H1 (cell line): ENCODE results near the gene TMEM82. TPM values are rescaled to one million over a fixed set of nuclear protein-coding genes. Genes with fewer than 3 reads are reported as not detected.

ENCODE experiments used
- CTCF ChIA-PET: fragments of 300-600 bp; sonication (Branson Sonifier 250); formaldehyde crosslinking; loops from one replicate; lab custom pipeline; 2021; ENCODE audit not compliant: partially characterized antibody; lab: Charles Lee
- POLR2A ChIA-PET: fragments of 300-600 bp; sonication (Branson Sonifier 250); formaldehyde crosslinking; loops from one replicate; lab custom pipeline; 2021; ENCODE audit warnings: inconsistent platforms; ENCODE audit not compliant: partially characterized antibody; lab: Charles Lee
- DNase-seq, 2 experiments: peaks; one replicate each; pipeline versions ENCODE4 v3.0.0 to v3.0.0-alpha.2; 2010 to 2022; ENCODE audit warnings: low spot score in 2 of 2, low read depth in 1 of 2, mixed read lengths in 1 of 2
- FAIRE-seq: peaks from 2 replicates; lab custom pipeline; 2011; peaks lifted over from hg19 to GRCh38; lab: Jason Lieb, UNC
- H2AFZ ChIP-seq: 2 replicates; pipeline ENCODE4 v1.8.1; 2012; ENCODE audit warnings: low read length, inconsistent platforms
- H2AK5ac ChIP-seq: 2 replicates; pipeline ENCODE4 v1.6.1; 2013; ENCODE audit warnings: low read depth, low read length
- H2BK120ac ChIP-seq: replicated peaks from 2 replicates; pipeline ENCODE3; 2013; ENCODE audit warnings: low read depth, low read length, inconsistent platforms
- H2BK12ac ChIP-seq: 2 replicates; pipeline ENCODE4 v1.6.1; 2013; ENCODE audit warnings: low read depth, low read length
- H2BK15ac ChIP-seq: 2 replicates; pipeline ENCODE4 v1.6.1; 2013; ENCODE audit warnings: low read length
- H2BK20ac ChIP-seq: 2 replicates; pipeline ENCODE4 v1.6.1; 2013; ENCODE audit warnings: low read length
- H2BK5ac ChIP-seq: 2 replicates; pipeline ENCODE4 v1.6.1; 2013; ENCODE audit warnings: low read depth, low read length
- H3K14ac ChIP-seq: 2 replicates; pipeline ENCODE4 v1.6.1; 2013; ENCODE audit warnings: inconsistent platforms; ENCODE audit not compliant: insufficient read length
- H3K18ac ChIP-seq: 2 replicates; pipeline ENCODE4 v1.6.1; 2013; ENCODE audit warnings: low read length; ENCODE audit errors: extremely low read depth
- H3K23ac ChIP-seq: 2 replicates; pipeline ENCODE4 v1.6.1; 2013; ENCODE audit warnings: inconsistent platforms; ENCODE audit not compliant: insufficient read length
- H3K23me2 ChIP-seq: 2 replicates; pipeline ENCODE4 v1.6.1; 2013; ENCODE audit warnings: low read depth, low read length
- H3K27ac ChIP-seq: 2 replicates; pipeline ENCODE4 v1.6.1; 2011; ENCODE audit warnings: low read depth, low read length, inconsistent platforms
- H3K27me3 ChIP-seq, 4 experiments: replicated peaks in 1 of 4; 1 replicate in 1 of 4; 2 replicates in 3 of 4; pipeline versions ENCODE4 v1.6.1 to v1.8.1; 2011 to 2013; ENCODE audit warnings: low read length in 3 of 4, mild to moderate bottlenecking in 3 of 4, inconsistent platforms in 2 of 4, mixed read lengths in 2 of 4, moderate library complexity in 1 of 4; ENCODE audit not compliant: control insufficient read depth in 3 of 4, insufficient read depth in 3 of 4; ENCODE audit errors: extremely low read depth in 1 of 4
- H3K36me3 ChIP-seq, 4 experiments: 2 replicates each; pipeline versions ENCODE4 v1.6.1 to v1.8.1; 2011 to 2013; ENCODE audit warnings: mild to moderate bottlenecking in 4 of 4, low read length in 3 of 4, moderate library complexity in 2 of 4, control low read depth in 1 of 4, inconsistent platforms in 1 of 4; ENCODE audit not compliant: insufficient read depth in 4 of 4, control insufficient read depth in 2 of 4
- H3K4ac ChIP-seq: replicated peaks from 2 replicates; pipeline ENCODE3; 2013; ENCODE audit warnings: low read length, low read depth, mixed read lengths, inconsistent platforms; ENCODE audit not compliant: insufficient read length
- H3K4me1 ChIP-seq, 4 experiments: replicated peaks in 1 of 4; 1 replicate in 1 of 4; 2 replicates in 3 of 4; pipeline versions ENCODE4 v1.6.1 to v1.8.1; 2011 to 2013; ENCODE audit warnings: low read length in 3 of 4, inconsistent platforms in 2 of 4, mixed read lengths in 1 of 4; ENCODE audit not compliant: insufficient read depth in 4 of 4, control insufficient read depth in 3 of 4
- H3K4me2 ChIP-seq, 2 experiments: 2 replicates each; pipeline versions ENCODE4 v1.6.1 to v1.8.1; 2011 to 2013; ENCODE audit warnings: low read depth in 2 of 2, low read length in 2 of 2, control low read depth in 1 of 2, inconsistent platforms in 1 of 2, mild to moderate bottlenecking in 1 of 2; ENCODE audit not compliant: insufficient read depth in 1 of 2
- H3K4me3 ChIP-seq, 4 experiments: fragments of 200-600, 300-600 bp in 1 of 4; sonication (generic), shearing (Covaris generic), sonication (Bioruptor Twin) in 1 of 4; 2 replicates each; pipeline versions ENCODE4 v1.5.1 to v1.8.1; 2011 to 2016; ENCODE audit warnings: low read length in 4 of 4, low read depth in 3 of 4, control low read depth in 2 of 4, inconsistent platforms in 2 of 4, mild to moderate bottlenecking in 2 of 4, mixed read lengths in 1 of 4, moderate library complexity in 1 of 4; ENCODE audit not compliant: insufficient read depth in 2 of 4; ENCODE audit errors: extremely low read depth in 1 of 4
- H3K56ac ChIP-seq: replicated peaks from 2 replicates; pipeline ENCODE3; 2013; ENCODE audit warnings: low read depth, mild to moderate bottlenecking, mixed read lengths, low read length, inconsistent platforms; ENCODE audit not compliant: insufficient read length
- H3K79me1 ChIP-seq: 2 replicates; pipeline ENCODE4 v1.6.1; 2013; ENCODE audit warnings: low read depth, low read length, control low read depth
- H3K79me2 ChIP-seq, 2 experiments: 2 replicates each; pipeline versions ENCODE4 v1.6.1 to v1.8.1; 2012 to 2013; ENCODE audit warnings: low read length in 2 of 2, mild to moderate bottlenecking in 2 of 2, inconsistent platforms in 1 of 2; ENCODE audit not compliant: insufficient read depth in 2 of 2, control insufficient read depth in 1 of 2
- H3K9ac ChIP-seq, 4 experiments: replicated peaks in 1 of 4; 1 replicate in 1 of 4; 2 replicates in 3 of 4; pipeline versions ENCODE4 v1.6.1 to v1.8.1; 2011 to 2013; ENCODE audit warnings: low read depth in 3 of 4, low read length in 3 of 4, control low read depth in 2 of 4, mild to moderate bottlenecking in 2 of 4, moderate library complexity in 2 of 4, inconsistent platforms in 1 of 4; ENCODE audit errors: extremely low read depth in 1 of 4
- H3K9me3 ChIP-seq, 2 experiments: 2 replicates each; pipeline versions ENCODE4 v1.6.1 to v1.8.1; 2012 to 2013; ENCODE audit warnings: mild to moderate bottlenecking in 2 of 2, moderate library complexity in 2 of 2, control low read depth in 1 of 2, inconsistent platforms in 1 of 2, low read depth in 1 of 2, low read length in 1 of 2, mixed read lengths in 1 of 2; ENCODE audit not compliant: insufficient read depth in 2 of 2
- H4K20me1 ChIP-seq, 2 experiments: replicated peaks in 1 of 2; 2 replicates each; pipeline versions ENCODE3 to v1.8.1; 2011 to 2013; ENCODE audit warnings: inconsistent platforms in 2 of 2, low read length in 2 of 2, mild to moderate bottlenecking in 1 of 2; ENCODE audit not compliant: insufficient read depth in 2 of 2, control insufficient read depth in 1 of 2
- H4K5ac ChIP-seq: 2 replicates; pipeline ENCODE4 v1.6.1; 2013; ENCODE audit warnings: low read length, low read depth, mixed read lengths, inconsistent platforms; ENCODE audit not compliant: insufficient read length
- H4K8ac ChIP-seq: 2 replicates; pipeline ENCODE4 v1.8.0; 2013; ENCODE audit warnings: mild to moderate bottlenecking, moderate library complexity, low read length, inconsistent platforms; ENCODE audit not compliant: insufficient read depth; ENCODE audit errors: extremely low read depth
- H4K91ac ChIP-seq: replicated peaks from 2 replicates; pipeline ENCODE3; 2013; ENCODE audit warnings: low read length, mixed read lengths, inconsistent platforms; ENCODE audit not compliant: insufficient read length
- ATF2 ChIP-seq: IDR thresholded peaks from 2 replicates; pipeline ENCODE4 v1.6.1; 2012; ENCODE audit warnings: low read length, inconsistent platforms
- BCL11A ChIP-seq, 2 experiments: IDR thresholded peaks; one replicate each; pipeline ENCODE4 v1.6.1; 2011; ENCODE audit warnings: low read depth in 2 of 2, low read length in 2 of 2, mild to moderate bottlenecking in 2 of 2
- GTF2F1 ChIP-seq: IDR thresholded peaks from 2 replicates; pipeline ENCODE4 v1.6.1; 2012; ENCODE audit warnings: low read depth, low read length, improper control_type of control experiment, borderline replicate concordance
- HDAC6 ChIP-seq: IDR thresholded peaks from one replicate; pipeline ENCODE4 v1.7.1; 2012; ENCODE audit warnings: low read depth, mild to moderate bottlenecking, inconsistent platforms, low read length, moderate library complexity
- KDM1A ChIP-seq: fragments of 200-600, 300-600 bp; sonication (generic); IDR thresholded peaks from 2 replicates; pipeline ENCODE4 v1.7.1; 2016; ENCODE audit warnings: mild to moderate bottlenecking, low read length, borderline replicate concordance
- NANOG ChIP-seq: IDR thresholded peaks from 2 replicates; pipeline ENCODE4 v1.6.1; 2011; ENCODE audit warnings: low read length, low read depth, mild to moderate bottlenecking, inconsistent platforms; ENCODE audit not compliant: insufficient read depth, poor library complexity, severe bottlenecking
- RXRA ChIP-seq: IDR thresholded peaks from 2 replicates; pipeline ENCODE4 v1.6.1; 2011; ENCODE audit warnings: low read depth, mild to moderate bottlenecking, low read length, moderate library complexity; ENCODE audit not compliant: insufficient read depth
- SP4 ChIP-seq: IDR thresholded peaks from 2 replicates; pipeline ENCODE4 v1.6.1; 2012; ENCODE audit warnings: low read length, inconsistent platforms
- YY1 ChIP-seq: IDR thresholded peaks from 2 replicates; pipeline ENCODE4 v1.6.1; 2011; ENCODE audit warnings: low read depth, mild to moderate bottlenecking, low read length
- WGBS, 2 experiments: shearing (Covaris generic) in 1 of 2; methylation state at CpG; one replicate each; pipeline versions ENCODE4 v1.1.6 to v1.1.7; 2013 to 2015; ENCODE audit warnings: low lambda C conversion rate in 2 of 2, mixed read lengths in 2 of 2, inconsistent platforms in 1 of 2, low coverage in 1 of 2, missing lambda C conversion rate in 1 of 2; ENCODE audit not compliant: insufficient replicate concordance in 2 of 2, insufficient coverage in 1 of 2, insufficient read length in 1 of 2; ENCODE audit errors: extremely low coverage in 1 of 2, missing lambda C conversion rate in 1 of 2; 5-methylcytosine and 5-hydroxymethylcytosine counted together
- polyA plus RNA-seq, 7 experiments: library from polyadenylated mRNA; depleted of rRNA in 3 of 7; stranded (reverse) in 5 of 7; unstranded in 2 of 7; fragments of >200 nt in 5 of 7; fragments of 200-250 nt in 2 of 7; gene quantifications; 1 replicate in 5 of 7; 2 replicates in 1 of 7; 4 replicates in 1 of 7; pipeline versions ENCODE4 v1.2.1 to v1.2.3, GENCODE V29; 2011 to 2013; ENCODE audit warnings: missing spikeins in 2 of 7, mixed read lengths in 2 of 7
- total RNA-seq: library from RNA; stranded (reverse); fragmentation: NEBNext Ultra II Directional; extraction: Animal tissue kit (Norgen Biotek cat#: 25700); gene quantifications from 2 replicates; pipeline ENCODE4 v1.2.1, GENCODE V29; 2021

TMEM82 gene
- total and polyA plus RNA-seq, 2 of the 8 experiments (the other 6 are each of a cell fraction or from before 2014, with no cell fraction given), result 0.32 to 2.1 TPM

GRCh38 chr1:15702722-15703550 lies 39.4 kb upstream of the TMEM82 start:
- Histone ChIP-seq H3K56ac (no peak overlapping the region), H2BK120ac (no peak overlapping the region), H3K36me3 (no peaks in the 10 kb centered on the region), H2BK20ac (no peak overlapping the region), H4K20me1 (peaks cover 3 to 8% of the 10 kb centered on the region in 2 experiments), H3K79me2 (peaks cover 0 to 5% of the 10 kb centered on the region in 2 experiments; a peak in 1 of 4 replicates), H3K4ac (no peak overlapping the region), H3K9ac (no peak overlapping the region), H3K4me1 (no peaks in the 10 kb centered on the region), H3K4me3 (no peak overlapping the region), H3K23me2 (no peaks in the 10 kb centered on the region), H3K23ac (no peak overlapping the region), H2BK15ac (no peak overlapping the region), H3K18ac (no peak overlapping the region), H2BK12ac (no peak overlapping the region), H4K91ac (no peak overlapping the region), H3K9me3 (no peaks in the 10 kb centered on the region), H2AFZ (no peak overlapping the region), H2AK5ac (no peak overlapping the region), H3K79me1 (peaks cover 5% of the 10 kb centered on the region), H4K8ac (no peak overlapping the region), H2BK5ac (no peak overlapping the region), H3K14ac (no peak overlapping the region), H3K27ac (no peak overlapping the region), H3K27me3 (no peaks in the 10 kb centered on the region), H4K5ac (no peak overlapping the region), H3K4me2 (no peak overlapping the region)
- WGBS, 2 experiments, result 83% methylated on average over 18 of the region's 19 CpGs; no CpG with 5 or more reads in 1 of the 2 experiments
- ChIA-PET POLR2A (no interaction called here), CTCF (interaction anchor here (0.7 to 3.4 kb wide), 9 partner anchors 14 to 109 kb away, joined by 3 to 12 read pairs (median 4); partner anchors contain the start of gene SLC25A34)
- peak in 1 of 2 experiments; percentile 61 for DNase-seq
- no peak for FAIRE-seq
- TF ChIP-seq RXRA (no peak), NANOG (no peak), BCL11A (IDR thresholded peaks at IDR 0.05; ENCODE audit: low read depth in 2 of 2, low read length in 2 of 2) (no peak), SP4 (no peak), GTF2F1 (no peak), HDAC6 (no peak), ATF2 (no peak), KDM1A (peak; percentile 47), YY1 (0 out of 2 replicates have a peak, but pooled peaks have one; percentile 12)
